Stimulated activated CD8-positive, alpha-beta memory T cell treated with anti-CD3 and anti-CD28 coated beads, Interleukin-2, amount 100 ng/mL, for 1 hour (primary cell): ENCODE results near the gene PHKB.
"Not testable (repeated sequence)": the region's sequence is repeated elsewhere in the genome, so short reads cannot be mapped to it uniquely, and the experiment has no call there.

Experiments
- DNase-seq, 2 donors: peaks; one replicate each; pipeline ENCODE4 v3.0.0-alpha.2; 2020; ENCODE audit warnings: low read depth in 2 of 2

The PHKB gene

GRCh38 chr16:47469227-47469626, 8.1 kb downstream of the PHKB start:
- DNase-seq, result no peak

- no peak for DNase-seq
These were observed 9.1 kb downstream of the PHKB start for GRCh38 chr16:47470211-47470610.

GRCh38 chr16:47470810-47471209, 9.7 kb downstream of the PHKB start:
- DNase-seq, result no peak

GRCh38 chr16:47473004-47473403, 11.9 kb downstream of the PHKB start:
- DNase-seq, result not testable (repeated sequence)

GRCh38 chr16:47473792-47474191, 12.7 kb downstream of the PHKB start:
- DNase-seq, result no peak

- no peak for DNase-seq
These were observed 14.7 kb downstream of the PHKB start for GRCh38 chr16:47475786-47476185.

GRCh38 chr16:47476654-47477345, 15.7 kb downstream of the PHKB start:
- no peak for DNase-seq

- no peak for DNase-seq
These were observed 16.5 kb downstream of the PHKB start for GRCh38 chr16:47477679-47478078.

GRCh38 chr16:47480410-47480809, 19.3 kb downstream of the PHKB start:
- no peak for DNase-seq

GRCh38 chr16:47481698-47482374, 20.7 kb downstream of the PHKB start:
- no peak for DNase-seq

GRCh38 chr16:47483616-47484015, 22.5 kb downstream of the PHKB start:
- DNase-seq, result no peak

GRCh38 chr16:47486856-47487255, 25.7 kb downstream of the PHKB start:
- DNase-seq, result no peak

- no peak for DNase-seq
These were observed 26.9 kb downstream of the PHKB start for GRCh38 chr16:47488051-47488450.

- no peak for DNase-seq
These were observed 29.3 kb downstream of the PHKB start for GRCh38 chr16:47490471-47490870.

- no peak for DNase-seq
These were observed 30.9 kb downstream of the PHKB start for GRCh38 chr16:47492036-47492427.

- DNase-seq, result no peak
These were observed 31.6 kb downstream of the PHKB start for GRCh38 chr16:47492428-47493377.

GRCh38 chr16:47493381-47494337, 32.5 kb downstream of the PHKB start:
- no peak for DNase-seq

- DNase-seq, result no peak
These were observed 38.1 kb downstream of the PHKB start for GRCh38 chr16:47499080-47499699.

- no peak for DNase-seq
These were observed 38.7 kb downstream of the PHKB start for GRCh38 chr16:47499700-47500264.

GRCh38 chr16:47503936-47504335, 42.8 kb downstream of the PHKB start:
- DNase-seq, result no peak
